Epithelial cell of esophagus (primary cell): ENCODE results near the gene OR2T10.
A peak's percentile ranks its signal among the peaks of the same experiment; 100 is the strongest.
"Not testable (repeated sequence)": the region's sequence is repeated elsewhere in the genome, so short reads cannot be mapped to it uniquely, and the experiment has no call there.

Source experiments
- DNase-seq: peaks from one replicate; pipeline ENCODE4 v3.0.0; 2010; ENCODE audit warnings: low read depth
- H3K4me3 ChIP-seq: 2 replicates; pipeline ENCODE4 v1.5.1; 2011; ENCODE audit warnings: mild to moderate bottlenecking, low read length, control low read depth
- CTCF ChIP-seq: IDR thresholded peaks from 2 replicates; pipeline ENCODE4 v1.5.1; 2011; ENCODE audit warnings: low read depth, mild to moderate bottlenecking, low read length, control low read depth, inconsistent platforms; ENCODE audit not compliant: insufficient read depth; ENCODE audit errors: missing control alignments

The OR2T10 gene

DNA sequence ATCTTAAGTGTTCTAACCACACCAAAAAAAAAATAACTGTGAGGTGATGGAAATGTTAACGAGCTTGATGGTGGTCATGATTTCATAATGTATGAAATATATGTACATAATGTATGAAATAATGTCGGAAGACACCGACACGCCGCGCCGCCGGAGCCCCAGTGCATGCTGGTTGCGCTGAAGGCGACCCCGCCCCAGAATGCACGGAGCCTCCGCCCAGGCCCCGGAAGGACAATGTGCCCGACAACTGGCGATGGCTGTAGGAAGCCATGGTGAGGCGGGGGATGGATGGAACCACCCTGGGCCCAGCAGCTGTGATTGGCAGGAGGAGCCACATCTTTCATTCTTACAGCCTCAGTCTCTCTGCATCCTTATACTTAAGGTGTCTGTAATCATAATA lies 7.4 kb downstream of the OR2T10 start:
- H3K4me3 ChIP-seq = no peak overlapping the region
- TF ChIP-seq CTCF = no peak
- DNase-seq = no peak

GRCh38 chr1:248589334-248589733 lies 8.2 kb downstream of the OR2T10 start:
- H3K4me3 ChIP-seq = no peak overlapping the region
- TF ChIP-seq CTCF = no peak
- DNase-seq = no peak

GRCh38 chr1:248585266-248585665 lies 12.2 kb downstream of the OR2T10 start:
- DNase-seq = peak; percentile 32
- H3K4me3 ChIP-seq = no peak overlapping the region
- no peak for TF ChIP-seq CTCF

- no peak overlapping the region for H3K4me3 ChIP-seq
- no peak for DNase-seq
These were observed 21.1 kb downstream of the OR2T10 start for GRCh38 chr1:248576260-248576980.

GRCh38 chr1:248574657-248575056 lies 22.8 kb downstream of the OR2T10 start, which contains the start of gene OR2T34:
Gene OR2T34, minus strand, starts transcription at chr1:248574757. Its CDS starts 0 bp downstream, at chr1:248574757.
- DNase-seq, H3K4me3 ChIP-seq: not testable (repeated sequence)

More at GRCh38 chr1:248576260-248576980, 21.1 kb downstream of the OR2T10 start:
- TF ChIP-seq CTCF = no peak

DNA sequence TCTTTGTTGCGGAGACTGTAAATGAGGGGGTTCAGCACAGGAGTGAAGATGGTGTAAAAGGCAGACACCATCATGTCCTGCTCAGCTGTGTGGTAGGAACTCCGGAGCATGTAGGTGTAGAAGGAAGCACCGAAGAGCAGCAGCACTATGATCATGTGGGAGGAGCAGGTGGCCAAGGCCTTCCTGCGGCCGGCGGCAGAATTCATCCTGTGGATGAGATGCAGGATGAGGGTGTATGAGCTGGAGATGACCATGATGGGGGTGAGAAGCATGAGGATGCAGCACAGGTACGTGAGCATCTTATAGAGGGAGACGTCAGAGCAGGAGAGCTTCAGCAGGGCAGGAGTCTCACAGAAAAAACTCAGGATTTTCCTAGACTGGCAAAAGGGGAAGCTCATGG lies 23.6 kb downstream of the OR2T10 start:
- not testable (repeated sequence) for DNase-seq, H3K4me3 ChIP-seq

DNA sequence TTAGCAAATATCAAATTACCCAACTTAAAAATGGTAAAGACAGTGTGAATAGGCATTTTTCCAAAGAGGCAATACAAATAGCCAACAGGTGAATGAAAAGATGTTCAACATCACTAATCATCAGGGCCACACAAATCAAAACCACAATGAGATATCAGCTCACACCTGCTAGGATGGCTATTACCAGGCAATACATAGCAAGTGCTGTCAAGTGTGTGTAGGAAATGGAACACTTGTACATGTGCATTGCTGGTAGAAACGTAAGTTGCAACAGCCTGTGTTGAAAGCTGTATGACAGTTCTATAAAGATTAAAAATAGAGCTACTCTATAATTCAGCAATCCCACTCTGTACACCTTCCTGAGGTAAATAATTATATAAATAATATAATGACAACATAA lies 25.5 kb downstream of the OR2T10 start:
- not testable (repeated sequence) for H3K4me3 ChIP-seq, DNase-seq

- not testable (repeated sequence) for DNase-seq, H3K4me3 ChIP-seq
These were observed 26.7 kb downstream of the OR2T10 start for GRCh38 chr1:248570811-248571210.

DNA sequence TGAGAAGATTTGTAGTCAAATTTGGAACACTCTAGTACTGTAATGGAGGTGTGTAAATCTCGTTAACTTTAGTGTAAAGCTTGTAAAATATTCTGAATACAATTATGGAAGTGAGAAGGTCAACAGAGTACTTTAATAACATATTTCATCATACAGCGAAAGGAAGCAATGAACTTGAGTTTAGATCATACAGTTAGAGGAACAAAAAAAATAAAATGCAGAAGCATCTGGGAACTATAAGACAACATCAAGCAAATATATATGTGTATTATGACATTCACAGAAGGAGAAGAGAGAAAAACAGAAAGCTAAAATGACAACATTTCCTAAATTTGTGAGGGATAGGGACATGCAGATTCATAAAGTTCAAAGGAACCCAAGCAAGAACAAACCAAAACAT lies 28.5 kb downstream of the OR2T10 start:
- not testable (repeated sequence) for H3K4me3 ChIP-seq, DNase-seq

DNA sequence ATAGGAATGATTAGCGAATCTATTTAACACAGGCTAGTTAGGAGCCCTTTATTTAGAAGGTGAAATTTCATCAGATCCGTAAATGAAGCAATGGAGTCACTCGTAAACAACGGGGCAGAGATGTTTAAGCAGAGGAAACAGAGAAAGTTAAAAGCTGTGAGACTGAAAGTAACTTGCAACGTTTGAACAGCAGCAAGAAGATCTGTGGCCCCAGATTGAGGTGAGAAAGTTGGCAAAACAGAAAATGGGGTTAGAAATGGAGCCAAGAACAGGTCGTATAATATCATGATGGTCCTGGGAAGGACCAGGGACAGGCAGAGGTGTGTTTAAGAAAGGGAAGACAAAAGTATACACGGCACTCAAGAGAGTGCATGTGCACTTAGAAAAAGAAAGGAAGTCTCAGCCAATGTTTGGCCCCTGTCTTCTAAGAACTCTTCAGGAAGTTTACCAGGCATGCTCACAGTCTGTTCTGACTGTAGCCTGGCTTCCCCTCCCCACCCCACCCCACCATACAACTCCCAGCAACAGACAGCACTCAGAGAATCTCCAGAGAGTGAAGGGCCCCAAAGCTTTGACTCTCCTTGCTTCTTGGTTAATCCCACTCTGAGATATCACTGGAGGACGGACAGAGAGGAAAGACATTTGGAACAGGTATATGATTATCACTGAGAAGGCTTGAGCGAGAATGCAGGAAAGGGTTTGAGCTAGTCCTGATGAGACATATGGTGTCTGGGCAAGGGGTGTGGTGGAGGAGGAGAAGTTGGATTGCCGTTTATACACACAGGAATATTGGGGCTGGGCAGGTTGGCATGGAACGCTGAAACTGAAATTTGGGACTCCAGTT lies 31.7 kb downstream of the OR2T10 start:
- DNase-seq, H3K4me3 ChIP-seq: not testable (repeated sequence)

DNA sequence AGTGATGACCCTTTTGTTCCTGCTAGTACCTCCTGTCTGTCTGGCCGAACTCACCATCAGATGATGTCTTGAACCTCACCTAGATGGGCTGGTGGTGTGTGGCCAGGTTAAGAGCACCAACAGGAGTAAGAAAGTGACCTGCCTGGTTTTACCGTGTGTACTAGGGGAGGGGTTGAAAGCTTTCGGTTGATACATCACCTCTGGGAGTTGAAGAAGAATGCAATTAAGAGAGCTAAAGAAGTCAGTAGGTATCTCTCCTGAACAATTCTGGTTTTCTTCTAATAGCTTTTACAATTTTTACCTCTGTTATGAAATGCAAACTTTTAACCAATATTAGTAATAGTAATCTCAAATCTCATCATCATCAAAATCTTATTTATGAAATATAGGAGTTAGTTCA lies 34.8 kb downstream of the OR2T10 start, which contains the start of gene OR2T29:
Gene OR2T29, minus strand, starts transcription at position 101 of the 400 bp plus-strand sequence. CDS start 3,281 bp downstream, outside the sequence.
- not testable (repeated sequence) for H3K4me3 ChIP-seq, DNase-seq

- not testable (repeated sequence) for DNase-seq, H3K4me3 ChIP-seq
These were observed 46.5 kb downstream of the OR2T10 start for GRCh38 chr1:248551027-248551426.

DNA sequence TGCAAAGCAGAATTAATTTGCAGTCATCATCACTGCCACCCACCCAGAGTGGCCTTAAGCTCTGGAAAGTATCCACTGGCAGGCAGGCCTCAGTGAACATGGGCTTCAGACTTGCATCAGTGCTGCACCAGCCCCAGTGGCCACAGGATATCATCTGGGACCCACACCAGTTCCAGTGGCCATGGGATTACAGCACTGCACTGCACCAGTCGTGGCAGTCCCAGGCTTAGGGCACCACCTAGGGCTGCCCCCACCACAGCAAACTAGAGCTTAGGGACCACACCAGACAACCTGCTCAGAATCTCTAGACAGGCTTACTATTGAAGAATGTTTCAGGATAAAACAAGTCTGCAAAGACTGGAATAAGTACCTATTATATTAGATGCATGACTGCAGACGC lies 50.1 kb downstream of the OR2T10 start:
- DNase-seq, H3K4me3 ChIP-seq: not testable (repeated sequence)
